WI38 (cell line): ENCODE measurements around the gene SPOUT1.
"Not testable (repeated sequence)": the region's sequence is repeated elsewhere in the genome, so short reads cannot be mapped to it uniquely, and the experiment has no call there.

Experiments
- H3K4me3 ChIP-seq: 2 replicates; pipeline ENCODE4 v1.5.1; 2011; ENCODE audit warnings: low read depth, mild to moderate bottlenecking, control low read depth, low read length
- TF ChIP-seq, protein P1 (sequence below): IDR thresholded peaks from 2 replicates; pipeline ENCODE4 v1.5.1; 2012; ENCODE audit warnings: low read depth, mild to moderate bottlenecking, control low read depth, low read length

SPOUT1 gene, protein sequence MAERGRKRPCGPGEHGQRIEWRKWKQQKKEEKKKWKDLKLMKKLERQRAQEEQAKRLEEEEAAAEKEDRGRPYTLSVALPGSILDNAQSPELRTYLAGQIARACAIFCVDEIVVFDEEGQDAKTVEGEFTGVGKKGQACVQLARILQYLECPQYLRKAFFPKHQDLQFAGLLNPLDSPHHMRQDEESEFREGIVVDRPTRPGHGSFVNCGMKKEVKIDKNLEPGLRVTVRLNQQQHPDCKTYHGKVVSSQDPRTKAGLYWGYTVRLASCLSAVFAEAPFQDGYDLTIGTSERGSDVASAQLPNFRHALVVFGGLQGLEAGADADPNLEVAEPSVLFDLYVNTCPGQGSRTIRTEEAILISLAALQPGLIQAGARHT

GRCh38 chr9:128829477-128830251 is at the start of gene SPOUT1:
Gene SPOUT1, minus strand, starts transcription at chr9:128829794. Its CDS starts 14 bp downstream, at chr9:128829780.
- TF ChIP-seq, protein P1, sequence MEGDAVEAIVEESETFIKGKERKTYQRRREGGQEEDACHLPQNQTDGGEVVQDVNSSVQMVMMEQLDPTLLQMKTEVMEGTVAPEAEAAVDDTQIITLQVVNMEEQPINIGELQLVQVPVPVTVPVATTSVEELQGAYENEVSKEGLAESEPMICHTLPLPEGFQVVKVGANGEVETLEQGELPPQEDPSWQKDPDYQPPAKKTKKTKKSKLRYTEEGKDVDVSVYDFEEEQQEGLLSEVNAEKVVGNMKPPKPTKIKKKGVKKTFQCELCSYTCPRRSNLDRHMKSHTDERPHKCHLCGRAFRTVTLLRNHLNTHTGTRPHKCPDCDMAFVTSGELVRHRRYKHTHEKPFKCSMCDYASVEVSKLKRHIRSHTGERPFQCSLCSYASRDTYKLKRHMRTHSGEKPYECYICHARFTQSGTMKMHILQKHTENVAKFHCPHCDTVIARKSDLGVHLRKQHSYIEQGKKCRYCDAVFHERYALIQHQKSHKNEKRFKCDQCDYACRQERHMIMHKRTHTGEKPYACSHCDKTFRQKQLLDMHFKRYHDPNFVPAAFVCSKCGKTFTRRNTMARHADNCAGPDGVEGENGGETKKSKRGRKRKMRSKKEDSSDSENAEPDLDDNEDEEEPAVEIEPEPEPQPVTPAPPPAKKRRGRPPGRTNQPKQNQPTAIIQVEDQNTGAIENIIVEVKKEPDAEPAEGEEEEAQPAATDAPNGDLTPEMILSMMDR: no peak

DNA sequence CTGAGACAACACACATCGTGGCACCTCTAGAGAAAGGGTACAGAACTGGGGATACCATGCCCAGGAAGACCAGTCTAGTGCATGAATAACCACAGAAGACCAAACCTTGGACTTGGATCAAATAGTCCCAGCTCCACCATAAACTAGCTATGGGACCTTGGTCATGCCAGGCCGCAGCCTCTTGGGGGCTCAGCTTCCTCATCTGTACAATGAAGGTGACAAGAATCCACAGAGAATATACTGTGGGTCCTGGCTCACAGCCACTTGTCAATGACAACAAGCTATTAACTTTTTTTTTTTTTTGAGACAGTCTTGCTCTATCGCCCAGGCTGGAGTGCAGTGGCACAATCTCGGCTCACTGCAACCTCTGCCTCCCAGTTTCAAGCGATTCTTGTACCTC is 48.3 kb upstream of the SPOUT1 start:
- TF ChIP-seq, protein P1: no peak

More at GRCh38 chr9:128829477-128830251, at the start of gene SPOUT1:
- peak within 1 kb of the TSS; percentile 91 for H3K4me3 ChIP-seq

GRCh38 chr9:128870941-128871265 is 41.3 kb upstream of the SPOUT1 start:
- H3K4me3 ChIP-seq: not testable (repeated sequence)

More for the DNA sequence above, 48.3 kb upstream of the SPOUT1 start:
- no peak overlapping the region for H3K4me3 ChIP-seq

DNA sequence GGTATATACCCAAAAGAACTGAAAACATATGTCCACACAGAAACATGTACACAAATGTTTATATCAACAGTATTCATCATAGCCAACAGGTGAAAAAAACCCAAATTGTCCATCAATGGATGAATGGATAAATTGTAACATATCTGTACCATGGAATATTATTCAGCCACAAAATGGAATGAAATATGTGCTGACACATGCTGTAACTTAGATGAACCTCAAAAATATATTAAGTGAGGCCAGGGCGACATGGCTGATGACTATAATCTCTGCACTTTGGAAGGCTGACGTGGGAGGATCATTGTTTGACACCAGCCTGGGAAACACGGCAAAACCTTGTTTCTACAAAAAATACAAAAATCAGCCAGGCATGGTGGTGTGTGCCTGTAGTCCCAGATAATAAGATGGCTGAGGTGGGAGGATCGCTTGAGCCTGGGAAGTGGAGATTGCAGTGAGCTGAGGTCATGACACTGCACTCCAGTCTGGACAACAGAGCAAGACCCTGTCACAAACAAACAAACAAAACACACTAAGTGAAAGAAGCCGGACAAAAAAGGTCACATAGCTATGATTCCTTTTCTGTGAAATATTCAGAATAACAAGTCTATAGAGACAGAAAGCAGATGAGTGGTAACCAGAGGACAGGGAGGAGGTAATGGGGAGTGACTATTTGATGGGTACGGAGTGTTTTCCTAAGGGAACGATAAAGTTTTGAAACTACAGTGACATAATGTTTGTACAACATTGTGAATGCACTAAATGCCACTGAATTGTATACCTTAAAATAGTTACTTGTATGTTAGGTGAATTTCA is 40.7 kb upstream of the SPOUT1 start:
- no peak overlapping the region for H3K4me3 ChIP-seq
- TF ChIP-seq, protein P1: no peak

DNA sequence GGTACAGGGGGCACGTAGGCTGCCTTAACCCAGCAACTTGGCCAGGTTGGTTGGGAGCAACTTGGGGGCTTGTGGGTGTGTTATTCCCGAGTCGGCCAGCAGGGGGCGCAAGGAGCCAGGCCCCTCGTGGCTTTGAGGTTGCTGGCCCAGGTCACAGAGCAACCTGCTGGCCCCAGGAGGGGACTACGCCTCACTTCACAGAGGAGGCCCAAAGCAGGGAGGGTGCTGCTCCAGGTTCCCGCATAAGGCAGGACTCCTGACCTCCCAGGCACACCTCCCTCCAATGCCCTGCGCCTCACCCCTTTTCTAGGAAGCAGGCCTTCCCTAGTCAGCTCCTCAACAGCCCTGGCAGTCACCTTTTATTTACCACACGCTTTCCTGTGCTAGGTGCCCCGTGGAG is 34.1 kb upstream of the SPOUT1 start:
- no peak overlapping the region for H3K4me3 ChIP-seq
- TF ChIP-seq, protein P1: peak; percentile 97

- no peak overlapping the region for H3K4me3 ChIP-seq
- TF ChIP-seq, protein P1: no peak
Measured at GRCh38 chr9:128862401-128862851, 32.8 kb upstream of the SPOUT1 start.

DNA sequence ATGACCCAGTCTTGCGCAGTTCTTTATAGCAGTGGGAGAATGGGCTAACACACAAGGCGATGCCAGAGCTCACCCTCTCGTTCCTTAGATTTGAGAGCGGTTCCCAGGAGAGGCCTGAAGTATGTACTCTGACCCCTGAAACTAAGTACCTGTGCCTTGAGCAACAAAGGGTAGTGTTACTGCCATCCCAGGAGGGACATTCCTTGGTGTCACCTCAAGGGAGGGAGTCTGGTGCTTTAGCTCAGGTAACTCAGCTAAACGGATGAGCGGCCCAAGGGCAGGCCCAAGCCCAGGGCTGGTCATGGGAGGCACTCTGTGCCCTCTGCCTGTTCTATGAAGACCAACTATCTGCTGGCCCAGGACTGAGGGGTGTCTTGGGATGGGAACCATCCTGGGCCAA is 31.9 kb upstream of the SPOUT1 start:
- TF ChIP-seq, protein P1: no peak
- no peak overlapping the region for H3K4me3 ChIP-seq
